Liver (tissue), 9 donors: ENCODE data around the gene CMTM8. TPM values are rescaled to one million over a fixed set of nuclear protein-coding genes. Genes with fewer than 3 reads are reported as not detected.

Source experiments
- DNase-seq: peaks from one replicate; pipeline ENCODE4 v3.0.0-alpha.2; 2017; ENCODE audit warnings: low spot score
- H3K27ac ChIP-seq, 2 donors: one replicate each; pipeline ENCODE4 v1.7.0; 2013; ENCODE audit warnings: inconsistent platforms in 2 of 2, low read length in 2 of 2, control low read depth in 1 of 2, low read depth in 1 of 2, mild to moderate bottlenecking in 1 of 2
- H3K27me3 ChIP-seq, 4 donors: one replicate each; pipeline versions ENCODE4 v1.6.1 to v1.7.0; 2013; ENCODE audit warnings: low read length in 3 of 4, inconsistent platforms in 1 of 4, mild to moderate bottlenecking in 1 of 4, moderate library complexity in 1 of 4; ENCODE audit not compliant: control insufficient read depth in 4 of 4, insufficient read depth in 4 of 4
- H3K36me3 ChIP-seq, 4 donors: one replicate each; pipeline versions ENCODE4 v1.6.1 to v1.7.0; 2013; ENCODE audit warnings: low read length in 3 of 4, mild to moderate bottlenecking in 3 of 4, low read depth in 1 of 4, moderate library complexity in 1 of 4; ENCODE audit not compliant: control insufficient read depth in 4 of 4, insufficient read depth in 3 of 4
- H3K4me1 ChIP-seq, 4 donors: one replicate each; pipeline versions ENCODE4 v1.6.1 to v1.7.0; 2013; ENCODE audit warnings: low read length in 3 of 4, mild to moderate bottlenecking in 3 of 4, moderate library complexity in 1 of 4; ENCODE audit not compliant: control insufficient read depth in 4 of 4, insufficient read depth in 4 of 4
- H3K4me3 ChIP-seq, 3 donors: one replicate each; pipeline versions ENCODE4 v1.6.1 to v1.7.0; 2013; ENCODE audit warnings: low read length in 3 of 3, control low read depth in 1 of 3, low read depth in 1 of 3, mild to moderate bottlenecking in 1 of 3
- H3K9ac ChIP-seq, 2 donors: one replicate each; pipeline ENCODE4 v1.7.0; 2013; ENCODE audit warnings: low read length in 2 of 2, mild to moderate bottlenecking in 2 of 2, moderate library complexity in 2 of 2, control low read depth in 1 of 2, low read depth in 1 of 2
- H3K9me3 ChIP-seq, 4 donors: one replicate each; pipeline versions ENCODE4 v1.6.1 to v1.7.0; 2013; ENCODE audit warnings: low read length in 3 of 4; ENCODE audit not compliant: control insufficient read depth in 4 of 4
- EGR1 ChIP-seq, 2 donors: IDR thresholded peaks; 2 replicates each; pipeline ENCODE4 v1.6.1; 2016 to 2018; ENCODE audit warnings: antibody characterized with exemption in 2 of 2, low read depth in 2 of 2
- FOXA1 ChIP-seq: IDR thresholded peaks from 2 replicates; pipeline ENCODE4 v1.6.1; 2016; ENCODE audit warnings: antibody characterized with exemption
- FOXA2 ChIP-seq: IDR thresholded peaks from 2 replicates; pipeline ENCODE4 v1.6.1; 2016; ENCODE audit warnings: antibody characterized with exemption
- GABPA ChIP-seq, 2 donors: IDR thresholded peaks in 1 of 2; conservative IDR thresholded peaks in 1 of 2; 2 replicates each; pipeline ENCODE4 v1.6.1; 2016; ENCODE audit warnings: antibody characterized with exemption in 2 of 2, mild to moderate bottlenecking in 1 of 2, moderate library complexity in 1 of 2
- HNF4A ChIP-seq, 2 donors: conservative IDR thresholded peaks; 2 replicates each; pipeline ENCODE4 v1.6.1; 2016; ENCODE audit warnings: antibody characterized with exemption in 2 of 2, mild to moderate bottlenecking in 2 of 2
- HNF4G ChIP-seq: IDR thresholded peaks from 2 replicates; pipeline ENCODE4 v1.6.1; 2016; ENCODE audit warnings: antibody characterized with exemption
- JUND ChIP-seq, 2 donors: IDR thresholded peaks; 2 replicates each; pipeline ENCODE4 v1.6.1; 2016; ENCODE audit warnings: antibody characterized with exemption in 2 of 2
- NR2F2 ChIP-seq: IDR thresholded peaks from 2 replicates; pipeline ENCODE4 v1.6.1; 2016; ENCODE audit warnings: antibody characterized with exemption
- RAD21 ChIP-seq, 2 donors: IDR thresholded peaks; 2 replicates each; pipeline ENCODE4 v1.6.1; 2016; ENCODE audit warnings: antibody characterized with exemption in 2 of 2, mild to moderate bottlenecking in 2 of 2
- RXRA ChIP-seq, 2 donors: IDR thresholded peaks; 2 replicates each; pipeline ENCODE4 v1.6.1; 2017 to 2018; ENCODE audit warnings: antibody characterized with exemption in 2 of 2, mild to moderate bottlenecking in 1 of 2
- SP1 ChIP-seq: IDR thresholded peaks from 2 replicates; pipeline ENCODE4 v1.6.1; 2018; ENCODE audit warnings: antibody characterized with exemption, mild to moderate bottlenecking
- TAF1 ChIP-seq: conservative IDR thresholded peaks from 2 replicates; pipeline ENCODE4 v1.6.1; 2016; ENCODE audit warnings: antibody characterized with exemption, mild to moderate bottlenecking
- YY1 ChIP-seq: IDR thresholded peaks from 2 replicates; pipeline ENCODE4 v1.6.1; 2016; ENCODE audit warnings: antibody characterized with exemption, mild to moderate bottlenecking
- WGBS: extraction: QIAGEN DNeasy Blood & Tissue Kit; methylation state at CpG from one replicate; pipeline ENCODE4 v1.1.7; 2013; 5-methylcytosine and 5-hydroxymethylcytosine counted together
- polyA plus RNA-seq, 2 donors: library from polyadenylated mRNA; stranded (reverse) in 1 of 2; unstranded in 1 of 2; fragments of 200-250 nt in 1 of 2; fragments of >200 nt in 1 of 2; fragmentation: Nextera tagmentation in 1 of 2; extraction: Ambion mirVana in 1 of 2; gene quantifications; one replicate each; pipeline versions ENCODE4 v1.2.1 to v1.2.3, GENCODE V29; 2013 to 2015
- total RNA-seq, 2 donors: library from RNA; depleted of rRNA; stranded (reverse); fragments of >200 nt; gene quantifications; one replicate each; pipeline ENCODE4 v1.2.3, GENCODE V29; 2014
- TF ChIP-seq, protein P1 (sequence below): IDR thresholded peaks from 2 replicates; pipeline ENCODE4 v1.6.1; 2016; ENCODE audit warnings: antibody characterized with exemption, mild to moderate bottlenecking
- TF ChIP-seq, protein P2 (sequence below): IDR thresholded peaks from 2 replicates; pipeline ENCODE4 v1.6.1; 2016; ENCODE audit warnings: antibody characterized with exemption
- TF ChIP-seq, protein P3 (sequence below): fragments of 150-350 bp; IDR thresholded peaks from 2 replicates; pipeline ENCODE4 v1.5.1; 2017; ENCODE audit warnings: improper control_type of control experiment, low read depth, low read length; ENCODE audit not compliant: missing input control
- TF ChIP-seq, protein P4 (sequence below): IDR thresholded peaks from 2 replicates; pipeline ENCODE4 v1.6.1; 2016; ENCODE audit warnings: antibody characterized with exemption
- TF ChIP-seq, protein P5 (sequence below): IDR thresholded peaks from 2 replicates; pipeline ENCODE4 v1.6.1; 2016; ENCODE audit warnings: antibody characterized with exemption
- donor health status: healthy.
- donor health status: healthy.
- donor health status: healthy.
- donor health status: healthy.
- donor health status: healthy.

CMTM8 gene
- total and polyA plus RNA-seq, 4 donors: 4.3 to 44.6 (median 12.5) TPM

DNA sequence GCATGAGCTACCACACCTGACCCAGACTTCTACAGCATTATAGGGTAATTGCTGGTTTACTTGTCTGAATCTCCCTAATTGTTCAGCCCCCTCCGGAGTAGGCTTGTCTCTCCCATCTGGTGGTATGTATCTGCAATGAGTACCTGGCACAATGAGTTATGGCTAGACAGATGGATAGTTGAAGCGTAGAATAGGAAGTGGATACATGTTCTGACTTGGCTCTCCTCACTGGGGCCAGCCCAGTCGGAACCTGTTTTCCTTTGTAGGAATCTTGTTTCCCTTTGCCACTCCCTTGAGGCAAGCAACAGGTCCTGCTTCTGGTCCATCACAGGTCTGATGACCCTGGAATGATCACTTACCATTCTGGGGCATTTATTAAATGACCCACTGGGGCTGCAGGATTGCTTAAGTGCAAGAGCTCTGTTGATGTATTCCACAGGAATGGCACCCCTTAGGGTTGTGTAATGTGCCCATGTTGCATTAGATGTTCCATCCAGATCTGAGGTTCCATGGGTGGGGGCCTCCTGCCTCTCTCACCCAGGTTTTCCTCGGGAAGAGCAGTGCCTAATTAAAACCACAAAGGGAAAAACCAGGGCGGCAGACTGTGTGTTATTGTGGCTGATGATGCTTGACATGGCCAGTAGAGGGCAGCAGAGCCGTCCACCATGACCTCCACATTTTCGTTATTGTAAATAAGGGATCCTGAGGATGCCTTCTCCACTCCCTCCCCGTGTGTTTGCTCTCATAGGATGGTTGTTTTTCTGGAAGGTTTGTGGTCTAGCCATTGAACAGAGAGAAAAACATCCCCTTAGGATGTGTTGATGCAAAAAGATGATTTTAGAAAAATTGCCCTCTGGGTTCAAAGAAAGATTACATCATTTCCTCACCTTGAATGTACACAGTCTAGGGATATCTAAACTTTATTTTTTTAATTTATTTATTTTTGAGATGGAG lies 58.0 kb downstream of the CMTM8 start:
- no peaks in the 10 kb centered on the region for H3K27me3 ChIP-seq
- peaks cover 1 to 15% (median 8%) of the 10 kb centered on the region in 4 donors for H3K4me1 ChIP-seq
- H3K9ac ChIP-seq: no peak overlapping the region
- H3K9me3 ChIP-seq: no peaks in the 10 kb centered on the region
- H3K27ac ChIP-seq: no peak overlapping the region
- DNase-seq: peak; percentile 50
- WGBS: 36% methylated on average over 8 of the region's 8 CpGs
- no peak overlapping the region for H3K4me3 ChIP-seq
- TF ChIP-seq RXRA (IDR thresholded peaks at IDR 0.05) (peak in 1 of 2 donors; percentile 24), EGR1 (IDR thresholded peaks at IDR 0.05; ENCODE audit: low read depth in 2 of 2) (no peak), FOXA1 (peak; percentile 50), TAF1 (no peak), FOXA2 (peak; percentile 86), RAD21 (IDR thresholded peaks at IDR 0.05) (peak; percentile 84 to 92), HNF4A (conservative IDR thresholded peaks at IDR 0.05) (peak in 1 of 2 donors; percentile 6)
- TF ChIP-seq, protein P1, sequence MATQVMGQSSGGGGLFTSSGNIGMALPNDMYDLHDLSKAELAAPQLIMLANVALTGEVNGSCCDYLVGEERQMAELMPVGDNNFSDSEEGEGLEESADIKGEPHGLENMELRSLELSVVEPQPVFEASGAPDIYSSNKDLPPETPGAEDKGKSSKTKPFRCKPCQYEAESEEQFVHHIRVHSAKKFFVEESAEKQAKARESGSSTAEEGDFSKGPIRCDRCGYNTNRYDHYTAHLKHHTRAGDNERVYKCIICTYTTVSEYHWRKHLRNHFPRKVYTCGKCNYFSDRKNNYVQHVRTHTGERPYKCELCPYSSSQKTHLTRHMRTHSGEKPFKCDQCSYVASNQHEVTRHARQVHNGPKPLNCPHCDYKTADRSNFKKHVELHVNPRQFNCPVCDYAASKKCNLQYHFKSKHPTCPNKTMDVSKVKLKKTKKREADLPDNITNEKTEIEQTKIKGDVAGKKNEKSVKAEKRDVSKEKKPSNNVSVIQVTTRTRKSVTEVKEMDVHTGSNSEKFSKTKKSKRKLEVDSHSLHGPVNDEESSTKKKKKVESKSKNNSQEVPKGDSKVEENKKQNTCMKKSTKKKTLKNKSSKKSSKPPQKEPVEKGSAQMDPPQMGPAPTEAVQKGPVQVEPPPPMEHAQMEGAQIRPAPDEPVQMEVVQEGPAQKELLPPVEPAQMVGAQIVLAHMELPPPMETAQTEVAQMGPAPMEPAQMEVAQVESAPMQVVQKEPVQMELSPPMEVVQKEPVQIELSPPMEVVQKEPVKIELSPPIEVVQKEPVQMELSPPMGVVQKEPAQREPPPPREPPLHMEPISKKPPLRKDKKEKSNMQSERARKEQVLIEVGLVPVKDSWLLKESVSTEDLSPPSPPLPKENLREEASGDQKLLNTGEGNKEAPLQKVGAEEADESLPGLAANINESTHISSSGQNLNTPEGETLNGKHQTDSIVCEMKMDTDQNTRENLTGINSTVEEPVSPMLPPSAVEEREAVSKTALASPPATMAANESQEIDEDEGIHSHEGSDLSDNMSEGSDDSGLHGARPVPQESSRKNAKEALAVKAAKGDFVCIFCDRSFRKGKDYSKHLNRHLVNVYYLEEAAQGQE: no peak
- TF ChIP-seq, protein P2, sequence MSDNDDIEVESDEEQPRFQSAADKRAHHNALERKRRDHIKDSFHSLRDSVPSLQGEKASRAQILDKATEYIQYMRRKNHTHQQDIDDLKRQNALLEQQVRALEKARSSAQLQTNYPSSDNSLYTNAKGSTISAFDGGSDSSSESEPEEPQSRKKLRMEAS: no peak
- TF ChIP-seq, protein P3, sequence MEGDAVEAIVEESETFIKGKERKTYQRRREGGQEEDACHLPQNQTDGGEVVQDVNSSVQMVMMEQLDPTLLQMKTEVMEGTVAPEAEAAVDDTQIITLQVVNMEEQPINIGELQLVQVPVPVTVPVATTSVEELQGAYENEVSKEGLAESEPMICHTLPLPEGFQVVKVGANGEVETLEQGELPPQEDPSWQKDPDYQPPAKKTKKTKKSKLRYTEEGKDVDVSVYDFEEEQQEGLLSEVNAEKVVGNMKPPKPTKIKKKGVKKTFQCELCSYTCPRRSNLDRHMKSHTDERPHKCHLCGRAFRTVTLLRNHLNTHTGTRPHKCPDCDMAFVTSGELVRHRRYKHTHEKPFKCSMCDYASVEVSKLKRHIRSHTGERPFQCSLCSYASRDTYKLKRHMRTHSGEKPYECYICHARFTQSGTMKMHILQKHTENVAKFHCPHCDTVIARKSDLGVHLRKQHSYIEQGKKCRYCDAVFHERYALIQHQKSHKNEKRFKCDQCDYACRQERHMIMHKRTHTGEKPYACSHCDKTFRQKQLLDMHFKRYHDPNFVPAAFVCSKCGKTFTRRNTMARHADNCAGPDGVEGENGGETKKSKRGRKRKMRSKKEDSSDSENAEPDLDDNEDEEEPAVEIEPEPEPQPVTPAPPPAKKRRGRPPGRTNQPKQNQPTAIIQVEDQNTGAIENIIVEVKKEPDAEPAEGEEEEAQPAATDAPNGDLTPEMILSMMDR: peak; percentile 91
- H3K36me3 ChIP-seq: no peaks in the 10 kb centered on the region

DNA sequence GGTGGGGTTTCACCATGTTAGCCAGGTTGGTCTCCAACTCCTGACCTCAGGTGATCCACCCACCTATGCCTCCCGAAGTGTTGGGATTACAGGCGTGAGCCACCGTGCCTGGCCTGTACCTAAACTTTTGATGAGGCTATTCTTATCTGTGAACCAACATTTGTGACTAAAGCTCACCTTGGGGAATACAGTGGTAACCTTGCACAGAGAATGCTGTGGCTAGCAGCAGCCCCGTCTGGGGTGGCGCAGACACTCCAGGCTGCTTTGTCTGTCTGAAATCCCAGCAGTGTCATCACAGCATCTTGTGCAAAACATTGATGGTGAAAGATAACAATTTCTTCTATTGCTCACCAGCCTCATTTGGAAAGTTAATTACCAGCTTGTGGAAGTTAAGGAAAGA lies 58.9 kb downstream of the CMTM8 start:
- no peaks in the 10 kb centered on the region for H3K9me3 ChIP-seq
- no peaks in the 10 kb centered on the region for H3K36me3 ChIP-seq
- no peak for DNase-seq
- H3K4me3 ChIP-seq: no peak overlapping the region
- H3K27ac ChIP-seq: no peak overlapping the region
- peaks cover 2 to 10% (median 7%) of the 10 kb centered on the region in 4 donors for H3K4me1 ChIP-seq
- no peaks in the 10 kb centered on the region for H3K27me3 ChIP-seq
- WGBS: 89% methylated on average over 5 of the region's 5 CpGs
- no peak overlapping the region for H3K9ac ChIP-seq
- no peak for TF ChIP-seq YY1
- TF ChIP-seq RAD21 (IDR thresholded peaks at IDR 0.05): no peak
- TF ChIP-seq NR2F2: no peak
- TF ChIP-seq HNF4A (conservative IDR thresholded peaks at IDR 0.05): no peak
- TF ChIP-seq, protein P4, sequence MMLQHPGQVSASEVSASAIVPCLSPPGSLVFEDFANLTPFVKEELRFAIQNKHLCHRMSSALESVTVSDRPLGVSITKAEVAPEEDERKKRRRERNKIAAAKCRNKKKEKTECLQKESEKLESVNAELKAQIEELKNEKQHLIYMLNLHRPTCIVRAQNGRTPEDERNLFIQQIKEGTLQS: no peak
- TF ChIP-seq, protein P5, sequence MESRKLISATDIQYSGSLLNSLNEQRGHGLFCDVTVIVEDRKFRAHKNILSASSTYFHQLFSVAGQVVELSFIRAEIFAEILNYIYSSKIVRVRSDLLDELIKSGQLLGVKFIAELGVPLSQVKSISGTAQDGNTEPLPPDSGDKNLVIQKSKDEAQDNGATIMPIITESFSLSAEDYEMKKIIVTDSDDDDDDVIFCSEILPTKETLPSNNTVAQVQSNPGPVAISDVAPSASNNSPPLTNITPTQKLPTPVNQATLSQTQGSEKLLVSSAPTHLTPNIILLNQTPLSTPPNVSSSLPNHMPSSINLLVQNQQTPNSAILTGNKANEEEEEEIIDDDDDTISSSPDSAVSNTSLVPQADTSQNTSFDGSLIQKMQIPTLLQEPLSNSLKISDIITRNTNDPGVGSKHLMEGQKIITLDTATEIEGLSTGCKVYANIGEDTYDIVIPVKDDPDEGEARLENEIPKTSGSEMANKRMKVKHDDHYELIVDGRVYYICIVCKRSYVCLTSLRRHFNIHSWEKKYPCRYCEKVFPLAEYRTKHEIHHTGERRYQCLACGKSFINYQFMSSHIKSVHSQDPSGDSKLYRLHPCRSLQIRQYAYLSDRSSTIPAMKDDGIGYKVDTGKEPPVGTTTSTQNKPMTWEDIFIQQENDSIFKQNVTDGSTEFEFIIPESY: no peak
- no peak for TF ChIP-seq TAF1
- TF ChIP-seq, protein P1: no peak
- TF ChIP-seq EGR1 (IDR thresholded peaks at IDR 0.05; ENCODE audit: low read depth in 2 of 2): no peak
- no peak for TF ChIP-seq HNF4G
- no peak for TF ChIP-seq FOXA1
- TF ChIP-seq SP1: no peak
- no peak for TF ChIP-seq FOXA2
- no peak for TF ChIP-seq RXRA (IDR thresholded peaks at IDR 0.05)
- TF ChIP-seq JUND (IDR thresholded peaks at IDR 0.05): no peak
- TF ChIP-seq GABPA (IDR thresholded peaks at IDR 0.05 in 1 of 2, conservative IDR thresholded peaks at IDR 0.05 in 1 of 2): no peak
- TF ChIP-seq, protein P2: no peak
